Activated T-cell treated with anti-CD3 and anti-CD28 coated beads for 4 hours (primary cell): ENCODE results near the gene G0S2.

Experiments
- DNase-seq: peaks from one replicate; pipeline ENCODE4 v3.0.0-alpha.2; 2020

G0S2 gene

GRCh38 chr1:209648931-209649776 is 26.1 kb upstream of the G0S2 start:
- DNase-seq, result no peak

GRCh38 chr1:209650454-209650853 is 24.8 kb upstream of the G0S2 start:
- no peak for DNase-seq

GRCh38 chr1:209651138-209651587 is 24.0 kb upstream of the G0S2 start:
- peak; percentile 14 for DNase-seq

- DNase-seq, result no peak
Observed at GRCh38 chr1:209652121-209652735, 23.0 kb upstream of the G0S2 start, which contains the start of gene LAMB3. Gene LAMB3 (minus strand): TSS chr1:209652425. CDS start chr1:209650944, 1,481 bp downstream.

- DNase-seq, result peak; percentile 21
Observed at GRCh38 chr1:209652873-209653401, 22.3 kb upstream of the G0S2 start.

GRCh38 chr1:209653915-209654351 is 21.3 kb upstream of the G0S2 start:
- DNase-seq, result no peak

GRCh38 chr1:209655411-209656231 is 19.6 kb upstream of the G0S2 start:
- DNase-seq, result no peak

- no peak for DNase-seq
Observed at GRCh38 chr1:209657140-209657879, 17.9 kb upstream of the G0S2 start.

- no peak for DNase-seq
Observed at GRCh38 chr1:209657918-209658317, 17.3 kb upstream of the G0S2 start.

GRCh38 chr1:209659909-209660308 is 15.3 kb upstream of the G0S2 start:
- DNase-seq, result no peak

GRCh38 chr1:209661071-209661470 is 14.1 kb upstream of the G0S2 start:
- DNase-seq, result no peak

- no peak for DNase-seq
Observed at GRCh38 chr1:209662879-209663327, 12.3 kb upstream of the G0S2 start.

- no peak for DNase-seq
Observed at GRCh38 chr1:209667103-209667502, 8.1 kb upstream of the G0S2 start.

- DNase-seq, result no peak
Observed at GRCh38 chr1:209667708-209668107, 7.5 kb upstream of the G0S2 start.

- no peak for DNase-seq
Observed at GRCh38 chr1:209670441-209671082, 4.7 kb upstream of the G0S2 start.

GRCh38 chr1:209672705-209673630 is 2.2 kb upstream of the G0S2 start:
- no peak for DNase-seq

- DNase-seq, result no peak
Observed at GRCh38 chr1:209673631-209674417, 1.4 kb upstream of the G0S2 start.

- no peak for DNase-seq
Observed at GRCh38 chr1:209675565-209676154, 448 bp downstream of the G0S2 start.

GRCh38 chr1:209678981-209679539 is 3.8 kb downstream of the G0S2 start:
- no peak for DNase-seq
